Measurements from ENCODE around the gene FRMD5. TPM values are rescaled to one million over a fixed set of nuclear protein-coding genes. Genes with fewer than 3 reads are reported as not detected.

Gene FRMD5
- total RNA-seq, 3 donors from 2014 or later (not counting 1 experiment from before 2014, with no cell fraction given): not detected

DNA sequence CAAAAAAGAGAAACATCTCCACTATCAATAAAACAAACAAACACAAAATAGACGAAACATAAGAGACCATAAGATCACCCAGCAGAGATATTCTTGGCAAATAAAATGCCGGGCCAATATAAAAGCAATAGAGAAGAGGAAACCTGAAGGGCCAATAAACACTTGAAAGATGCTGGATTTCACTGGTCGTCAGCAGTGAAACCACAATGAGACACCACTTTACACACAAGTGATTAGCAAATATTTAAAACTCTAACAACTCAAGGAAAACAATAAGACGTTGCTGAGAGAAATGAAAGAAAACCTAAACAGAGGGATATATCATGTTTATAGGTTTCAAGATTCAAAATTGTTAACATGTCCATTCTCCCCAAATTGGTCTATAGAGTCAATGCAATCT is 219.7 kb downstream of the FRMD5 start:
- Histone ChIP-seq H3K4me1 (ENCODE audit: control insufficient read depth, insufficient read depth, low read length) (peaks cover 13% of the 10 kb centered on the region), H3K36me3 (ENCODE audit: control insufficient read depth, insufficient read depth, low read length) (no peaks in the 10 kb centered on the region), H3K27me3 (ENCODE audit: control insufficient read depth, insufficient read depth, low read length) (no peaks in the 10 kb centered on the region), H3K4me3 (ENCODE audit: low read length) (no peak overlapping the region), H3K27ac (ENCODE audit: low read length) (no peak overlapping the region), H3K9me3 (ENCODE audit: control insufficient read depth, insufficient read depth, low read length) (peaks cover 9% of the 10 kb centered on the region)
- ATAC-seq (no peak), DNase-seq (no peak)
- TF ChIP-seq CTCF (IDR thresholded peaks at IDR 0.05): no peak
- no peak overlapping the region for H3K27ac Mint-ChIP-seq
- 44% methylated on average over 3 of the region's 4 CpGs for WGBS (ENCODE audit: insufficient coverage)
- no peaks in the 10 kb centered on the region for H3K36me3 Mint-ChIP-seq
- intact Hi-C loops (cut with micrococcal nuclease): no loop called here
- H3K4me3 Mint-ChIP-seq: no peak overlapping the region
- peaks cover 2 to 3% of the 10 kb centered on the region in 2 donors for H3K9me3 Mint-ChIP-seq
- peaks cover 13 to 22% of the 10 kb centered on the region in 2 donors for H3K4me1 Mint-ChIP-seq
- H3K27me3 Mint-ChIP-seq (ENCODE audit: low read depth in 2 of 2): no peaks in the 10 kb centered on the region

GRCh38 chr15:43974852-43975251 is 220.2 kb downstream of the FRMD5 start:
- Histone ChIP-seq H3K9me3 (ENCODE audit: control insufficient read depth, insufficient read depth, low read length) (peaks cover 9% of the 10 kb centered on the region), H3K27ac (ENCODE audit: low read length) (no peak overlapping the region), H3K4me1 (ENCODE audit: control insufficient read depth, insufficient read depth, low read length) (peaks cover 13% of the 10 kb centered on the region), H3K27me3 (ENCODE audit: control insufficient read depth, insufficient read depth, low read length) (no peaks in the 10 kb centered on the region), H3K36me3 (ENCODE audit: control insufficient read depth, insufficient read depth, low read length) (no peaks in the 10 kb centered on the region), H3K4me3 (ENCODE audit: low read length) (no peak overlapping the region)
- TF ChIP-seq CTCF (IDR thresholded peaks at IDR 0.05): no peak
- peaks cover 13 to 22% of the 10 kb centered on the region in 2 donors for H3K4me1 Mint-ChIP-seq
- H3K9me3 Mint-ChIP-seq: peaks cover 2 to 3% of the 10 kb centered on the region in 2 donors
- H3K4me3 Mint-ChIP-seq: no peak overlapping the region
- DNase-seq: no peak
- ATAC-seq: no peak
- no peaks in the 10 kb centered on the region for H3K36me3 Mint-ChIP-seq
- no peak overlapping the region for H3K27ac Mint-ChIP-seq
- intact Hi-C loops (cut with micrococcal nuclease): no loop called here
- 72% methylated on average over 3 of the region's 3 CpGs for WGBS (ENCODE audit: insufficient coverage)
- no peaks in the 10 kb centered on the region for H3K27me3 Mint-ChIP-seq (ENCODE audit: low read depth in 2 of 2)

GRCh38 chr15:43969802-43970375 is 225.2 kb downstream of the FRMD5 start:
- Mint-ChIP-seq H3K9me3 (no peaks in the 10 kb centered on the region), H3K27me3 (ENCODE audit: low read depth in 2 of 2) (peaks cover 4 to 10% of the 10 kb centered on the region in 2 donors), H3K36me3 (no peaks in the 10 kb centered on the region), H3K4me1 (peaks cover 0 to under 1% of the 10 kb centered on the region in 2 donors), H3K4me3 (no peak overlapping the region), H3K27ac (no peak overlapping the region)
- Histone ChIP-seq H3K36me3 (ENCODE audit: control insufficient read depth, insufficient read depth, low read length) (no peaks in the 10 kb centered on the region), H3K27ac (ENCODE audit: low read length) (no peak overlapping the region), H3K4me1 (ENCODE audit: control insufficient read depth, insufficient read depth, low read length) (peaks cover 3% of the 10 kb centered on the region), H3K27me3 (ENCODE audit: control insufficient read depth, insufficient read depth, low read length) (no peaks in the 10 kb centered on the region), H3K9me3 (ENCODE audit: control insufficient read depth, insufficient read depth, low read length) (no peaks in the 10 kb centered on the region), H3K4me3 (ENCODE audit: low read length) (no peak overlapping the region)
- no CpG with 5 or more reads among the region's 1 CpG for WGBS (ENCODE audit: insufficient coverage)
- intact Hi-C loops (cut with micrococcal nuclease): no loop called here
- no peak for DNase-seq
- no peak for TF ChIP-seq CTCF (IDR thresholded peaks at IDR 0.05)
- ATAC-seq: no peak

GRCh38 chr15:43968551-43968950 is 226.5 kb downstream of the FRMD5 start:
- H3K9me3 ChIP-seq (ENCODE audit: control insufficient read depth, insufficient read depth, low read length): no peaks in the 10 kb centered on the region
- no peaks in the 10 kb centered on the region for H3K27me3 ChIP-seq (ENCODE audit: control insufficient read depth, insufficient read depth, low read length)
- H3K9me3 Mint-ChIP-seq: no peaks in the 10 kb centered on the region
- no peak overlapping the region for H3K4me3 Mint-ChIP-seq
- ATAC-seq (no peak), DNase-seq (no peak)
- intact Hi-C loops (cut with micrococcal nuclease): no loop called here
- H3K4me3 ChIP-seq (ENCODE audit: low read length): no peak overlapping the region
- H3K27ac ChIP-seq (ENCODE audit: low read length): no peak overlapping the region
- no peaks in the 10 kb centered on the region for H3K4me1 ChIP-seq (ENCODE audit: control insufficient read depth, insufficient read depth, low read length)
- H3K36me3 ChIP-seq (ENCODE audit: control insufficient read depth, insufficient read depth, low read length): no peaks in the 10 kb centered on the region
- H3K27me3 Mint-ChIP-seq (ENCODE audit: low read depth in 2 of 2): peaks cover 4 to 14% of the 10 kb centered on the region in 2 donors
- TF ChIP-seq CTCF (IDR thresholded peaks at IDR 0.05): no peak
- no peaks in the 10 kb centered on the region for H3K4me1 Mint-ChIP-seq
- no CpG with 5 or more reads among the region's 3 CpGs for WGBS (ENCODE audit: insufficient coverage)
- H3K36me3 Mint-ChIP-seq: no peaks in the 10 kb centered on the region
- no peak overlapping the region for H3K27ac Mint-ChIP-seq
